Activated T-helper 2 cell treated with anti-CD3 and anti-CD28 coated beads, Interferon-gamma antibody, Interleukin-2, Interleukin-4, amounts not matched to agents 10 μg/mL and 5 μg/mL and 100 μg/mL, durations not matched to agents 14 hours and 24 hours and 36 hours (primary cell): ENCODE measurements around the gene ZNF778. TPM values are rescaled to one million over a fixed set of nuclear protein-coding genes. Genes with fewer than 3 reads are reported as not detected.
"Not testable (repeated sequence)": the region's sequence is repeated elsewhere in the genome, so short reads cannot be mapped to it uniquely, and the experiment has no call there.

Source experiments
- DNase-seq: peaks from one replicate; pipeline ENCODE4 v3.0.0; 2021; ENCODE audit warnings: low spot score
- H3K27ac Mint-ChIP-seq: one replicate; pipeline ENCODE4 v1.8.0; 2021; ENCODE audit warnings: mixed read lengths
- H3K27me3 Mint-ChIP-seq: one replicate; pipeline ENCODE4 v1.8.0; 2021; ENCODE audit warnings: low read depth, mixed read lengths
- H3K36me3 Mint-ChIP-seq: one replicate; pipeline ENCODE4 v1.8.0; 2021; ENCODE audit warnings: low read depth, mixed read lengths
- H3K4me1 Mint-ChIP-seq: one replicate; pipeline ENCODE4 v1.8.0; 2021; ENCODE audit warnings: low read depth, mixed read lengths
- H3K4me3 Mint-ChIP-seq: one replicate; pipeline ENCODE4 v1.8.0; 2021; ENCODE audit warnings: low read depth, mild to moderate bottlenecking, moderate library complexity, mixed read lengths
- H3K9me3 Mint-ChIP-seq: one replicate; pipeline ENCODE4 v1.8.0; 2021; ENCODE audit warnings: mixed read lengths
- intact Hi-C: fragments of 100-400 bp; cut with micrococcal nuclease; formaldehyde crosslinking; loops from one replicate; pipeline ENCODE4 v1.15.1; 2023
- total RNA-seq: library from RNA; stranded (reverse); gene quantifications from 2 replicates; pipeline ENCODE4 v1.2.3, GENCODE V29; 2022

ZNF778 gene
- total RNA-seq, 1 donor from 2014 or later, result 7.7 TPM

DNA sequence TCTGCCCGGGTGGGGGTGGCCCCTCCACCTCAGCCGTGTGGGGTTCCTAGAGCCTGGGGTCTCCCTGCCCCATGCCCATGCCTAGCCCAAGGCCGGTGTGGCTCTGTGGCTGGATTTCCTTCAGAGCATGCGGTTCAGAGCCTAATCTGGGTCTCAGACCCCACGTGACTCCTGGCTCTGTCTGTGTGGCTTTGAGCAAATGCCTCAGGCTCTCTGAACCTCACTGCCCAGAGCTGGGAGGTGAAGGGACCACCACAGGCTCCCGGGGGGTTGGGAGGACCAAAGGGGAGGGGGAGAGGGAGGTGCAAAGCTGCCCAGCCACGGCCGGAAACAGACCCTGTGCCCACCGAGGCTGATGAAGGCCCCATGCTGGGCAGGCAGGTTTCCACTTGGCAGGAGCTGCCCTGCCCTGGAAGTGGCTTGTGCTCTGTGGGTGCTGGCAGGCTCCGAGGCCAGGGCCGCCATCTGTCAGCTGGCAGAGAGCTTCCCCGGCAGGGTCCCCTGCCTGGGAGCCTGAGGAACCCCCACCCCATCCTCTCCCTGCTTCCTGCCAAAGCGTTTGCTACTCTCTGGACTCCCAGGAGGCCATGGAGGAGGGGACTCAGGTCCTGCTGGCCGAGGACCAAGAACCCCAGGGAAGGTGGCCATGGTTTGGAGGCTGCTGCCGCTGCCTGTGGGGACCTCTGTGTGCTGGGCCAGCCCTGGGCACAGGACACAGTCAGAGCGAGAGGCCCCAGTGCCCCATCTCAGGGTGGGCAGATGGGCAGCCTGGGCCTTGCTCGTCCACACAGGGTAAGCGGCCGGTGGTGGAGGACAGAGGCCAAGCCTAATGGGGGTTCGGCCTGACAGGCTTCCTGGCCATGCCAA is 42.0 kb upstream of the ZNF778 start:
- Mint-ChIP-seq H3K27ac (no peak overlapping the region), H3K9me3 (no peaks in the 10 kb centered on the region), H3K36me3 (no peaks in the 10 kb centered on the region), H3K4me1 (peaks cover 4% of the 10 kb centered on the region), H3K27me3 (peaks cover 4% of the 10 kb centered on the region), H3K4me3 (no peak overlapping the region)
- intact Hi-C loops, result no loop called here
- DNase-seq, result no peak

DNA sequence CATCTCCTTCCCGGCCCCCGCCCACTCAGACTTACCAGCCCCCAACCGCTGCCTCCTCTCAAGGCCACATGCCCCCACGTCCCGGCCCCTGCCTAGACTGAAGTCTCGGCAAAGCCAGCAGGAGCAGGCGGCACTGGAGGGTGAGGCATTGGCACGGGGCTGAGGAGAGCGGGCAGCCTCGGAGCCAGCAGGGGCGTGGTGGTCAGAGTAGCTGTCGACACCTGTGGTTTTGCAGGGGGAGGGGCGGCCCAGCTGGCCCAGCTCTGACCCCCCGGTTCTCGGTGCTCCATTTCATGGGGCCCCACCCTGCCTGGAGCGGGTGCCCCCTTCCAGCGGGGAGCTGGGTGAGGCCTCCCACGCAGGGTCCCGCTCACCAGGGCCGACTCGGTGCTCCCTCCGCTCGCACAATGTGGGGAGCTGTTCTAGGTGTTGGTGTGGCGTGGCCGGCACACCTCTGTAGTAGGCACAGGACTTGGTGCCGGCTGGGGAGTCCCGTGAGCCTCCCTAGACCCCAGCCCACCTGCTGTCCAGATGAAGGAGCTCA is 41.3 kb upstream of the ZNF778 start:
- Mint-ChIP-seq H3K9me3 (no peaks in the 10 kb centered on the region), H3K27me3 (no peaks in the 10 kb centered on the region), H3K36me3 (no peaks in the 10 kb centered on the region), H3K4me1 (no peaks in the 10 kb centered on the region), H3K27ac (no peak overlapping the region), H3K4me3 (no peak overlapping the region)
- intact Hi-C loops, result no loop called here
- DNase-seq, result no peak

DNA sequence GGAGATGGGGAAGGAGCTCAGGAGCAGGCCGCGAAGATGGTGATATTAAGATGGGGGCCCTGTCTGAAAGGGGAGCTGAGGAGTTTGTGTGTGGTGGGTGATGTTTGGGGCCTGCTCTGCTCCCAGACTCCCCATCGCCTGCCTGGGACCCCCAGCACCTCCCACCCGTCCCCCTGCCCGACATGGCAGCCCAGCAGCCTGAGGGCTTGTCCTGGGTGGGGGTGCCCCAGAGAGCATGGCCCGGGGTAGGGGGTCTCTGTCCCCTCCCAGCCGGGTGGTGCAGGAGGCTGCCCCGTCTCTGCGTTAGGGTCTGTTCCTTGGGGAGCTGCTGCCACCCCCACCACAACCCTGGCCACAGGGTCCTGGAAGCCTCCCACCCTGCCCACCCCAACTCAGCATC is 40.8 kb upstream of the ZNF778 start:
- H3K9me3 Mint-ChIP-seq, result no peaks in the 10 kb centered on the region
- no peak overlapping the region for H3K27ac Mint-ChIP-seq
- DNase-seq, result no peak
- no peaks in the 10 kb centered on the region for H3K36me3 Mint-ChIP-seq
- H3K4me1 Mint-ChIP-seq, result no peaks in the 10 kb centered on the region
- H3K27me3 Mint-ChIP-seq, result no peaks in the 10 kb centered on the region
- no peak overlapping the region for H3K4me3 Mint-ChIP-seq
- intact Hi-C loops, result no loop called here

DNA sequence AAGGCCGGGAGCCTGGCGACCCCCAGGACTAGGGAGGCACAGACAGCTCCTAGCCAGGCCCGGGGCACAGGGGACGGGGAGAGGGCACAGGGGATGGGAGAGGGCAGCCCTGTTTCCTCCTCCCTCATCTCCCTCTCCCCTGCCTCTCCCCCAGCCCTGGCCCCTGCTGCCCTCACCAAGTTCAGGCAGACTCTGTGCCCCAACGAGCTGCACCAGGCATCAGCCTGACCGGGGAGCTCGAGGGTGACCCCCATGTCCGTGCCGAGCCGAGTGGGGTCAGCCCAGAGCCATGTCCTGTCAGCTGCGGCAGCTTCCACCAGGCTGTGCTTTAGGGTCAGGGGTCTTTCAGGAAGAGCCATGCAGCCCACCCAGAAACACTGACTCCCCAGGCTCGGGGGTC is 40.0 kb upstream of the ZNF778 start:
- intact Hi-C loops, result no loop called here

DNA sequence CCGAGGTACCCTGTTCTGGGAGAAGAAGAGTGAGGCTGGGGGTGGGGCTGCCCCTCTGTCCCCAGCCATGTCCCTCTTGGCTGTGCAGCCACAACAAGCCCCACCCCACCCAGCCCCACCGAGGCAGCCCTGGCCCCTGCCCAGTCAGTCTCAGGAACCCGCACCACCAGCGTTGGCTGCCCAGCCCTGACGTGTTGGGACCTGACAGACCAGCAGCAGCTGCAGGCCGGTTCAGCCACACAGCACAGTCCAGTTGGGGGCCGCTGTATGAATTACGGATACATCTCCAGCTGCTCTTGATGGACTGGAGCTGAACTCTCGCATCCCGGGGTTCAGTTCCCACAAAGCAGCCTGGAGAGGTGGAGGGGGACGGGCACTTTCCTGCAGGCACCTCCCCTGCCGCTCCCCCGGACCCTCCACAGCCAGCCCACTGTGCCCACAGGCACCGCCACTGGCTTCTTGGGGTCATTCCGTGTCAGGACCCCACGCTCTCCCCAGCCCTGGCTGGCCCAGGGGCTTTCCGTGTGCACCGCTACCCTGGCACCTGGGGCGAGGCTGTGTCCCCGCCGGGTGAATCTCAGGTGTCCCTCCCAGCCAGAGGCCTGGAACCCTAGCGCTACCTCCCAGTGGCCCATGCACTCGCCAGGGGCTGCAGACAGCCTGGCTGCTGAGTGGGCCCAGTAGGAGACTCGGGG is 38.9 kb upstream of the ZNF778 start:
- Mint-ChIP-seq H3K4me3 (no peak overlapping the region), H3K27me3 (no peaks in the 10 kb centered on the region), H3K27ac (no peak overlapping the region), H3K36me3 (no peaks in the 10 kb centered on the region), H3K9me3 (no peaks in the 10 kb centered on the region), H3K4me1 (no peaks in the 10 kb centered on the region)
- intact Hi-C loops, result no loop called here
- DNase-seq, result no peak

More for the DNA sequence above, 40.0 kb upstream of the ZNF778 start:
- Mint-ChIP-seq H3K9me3 (no peaks in the 10 kb centered on the region), H3K4me3 (no peak overlapping the region), H3K27ac (no peak overlapping the region), H3K4me1 (no peaks in the 10 kb centered on the region), H3K27me3 (no peaks in the 10 kb centered on the region), H3K36me3 (no peaks in the 10 kb centered on the region)
- no peak for DNase-seq

DNA sequence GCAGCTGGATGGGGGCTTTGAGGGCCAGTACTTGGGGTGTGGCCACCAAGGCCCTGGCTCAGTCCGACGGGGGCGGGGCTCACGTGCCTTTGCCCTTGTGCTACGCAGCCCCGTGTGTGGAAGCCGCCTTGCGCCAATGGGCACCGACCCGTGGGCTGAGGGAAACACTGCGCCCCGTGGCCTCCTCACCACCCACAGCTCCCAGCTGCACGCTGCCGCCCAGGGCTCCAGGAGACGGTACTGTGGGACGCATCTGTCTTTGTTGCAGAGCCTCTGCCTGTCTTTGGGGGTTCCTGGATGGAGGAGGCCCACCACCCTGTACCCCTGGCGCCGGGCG is 38.4 kb upstream of the ZNF778 start:
- Mint-ChIP-seq H3K36me3 (no peaks in the 10 kb centered on the region), H3K4me3 (no peak overlapping the region), H3K4me1 (no peaks in the 10 kb centered on the region), H3K9me3 (no peaks in the 10 kb centered on the region), H3K27me3 (no peaks in the 10 kb centered on the region), H3K27ac (no peak overlapping the region)
- no peak for DNase-seq
- intact Hi-C loops, result no loop called here

DNA sequence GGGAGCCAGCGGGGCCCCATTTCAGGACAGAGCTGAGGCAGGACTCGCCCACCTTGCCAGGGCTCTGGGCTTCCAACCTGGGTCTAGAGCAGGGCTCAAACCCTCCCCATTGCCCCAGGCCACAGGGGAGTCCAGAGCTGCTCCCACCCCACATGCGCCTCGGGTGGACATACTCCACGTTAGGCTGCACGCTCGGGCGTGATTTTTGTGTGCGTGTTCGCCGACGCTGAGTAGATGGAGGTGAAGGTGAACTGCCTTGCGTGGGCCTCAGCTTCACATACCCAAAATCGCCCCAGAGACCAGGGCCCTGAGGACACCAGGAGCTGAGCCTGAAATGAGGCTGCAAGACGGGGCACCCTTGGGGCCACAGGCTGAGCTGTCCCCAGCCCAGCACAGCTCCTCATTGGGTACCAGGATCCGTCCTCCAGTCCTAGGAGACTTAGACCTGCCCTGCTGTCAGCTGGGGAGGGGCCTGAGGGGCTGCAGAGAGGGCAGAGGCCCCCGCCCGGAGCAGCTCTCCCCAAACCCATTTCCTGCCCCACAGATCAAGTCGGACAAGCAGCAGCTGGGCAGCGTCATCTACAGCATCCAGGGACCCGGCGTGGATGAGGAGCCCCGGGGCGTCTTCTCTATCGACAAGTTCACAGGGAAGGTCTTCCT is 37.7 kb upstream of the ZNF778 start:
- H3K4me1 Mint-ChIP-seq, result no peaks in the 10 kb centered on the region
- H3K9me3 Mint-ChIP-seq, result no peaks in the 10 kb centered on the region
- DNase-seq, result no peak
- no peak overlapping the region for H3K4me3 Mint-ChIP-seq
- H3K27me3 Mint-ChIP-seq, result no peaks in the 10 kb centered on the region
- H3K27ac Mint-ChIP-seq, result no peak overlapping the region
- H3K36me3 Mint-ChIP-seq, result no peaks in the 10 kb centered on the region
- intact Hi-C loops, result no loop called here

DNA sequence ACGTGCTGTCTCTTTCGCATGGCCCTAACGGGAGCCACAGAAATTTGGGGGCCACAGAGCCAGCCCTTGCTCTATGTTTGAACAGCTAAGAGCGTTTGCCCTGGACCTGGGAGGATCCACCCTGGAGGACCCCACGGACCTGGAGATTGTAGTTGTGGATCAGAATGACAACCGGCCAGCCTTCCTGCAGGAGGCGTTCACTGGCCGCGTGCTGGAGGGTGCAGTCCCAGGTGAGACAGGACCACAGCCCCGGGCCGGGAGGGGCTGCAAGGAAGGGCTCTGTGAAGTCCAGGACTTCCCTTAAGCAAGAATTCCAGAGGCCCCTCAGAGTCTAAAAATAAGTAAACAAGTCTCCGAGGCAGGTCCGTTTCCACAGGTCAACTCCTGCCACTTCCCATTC is 34.0 kb upstream of the ZNF778 start:
- Mint-ChIP-seq H3K4me1 (no peaks in the 10 kb centered on the region), H3K4me3 (no peak overlapping the region), H3K36me3 (no peaks in the 10 kb centered on the region), H3K9me3 (no peaks in the 10 kb centered on the region), H3K27me3 (no peaks in the 10 kb centered on the region), H3K27ac (no peak overlapping the region)
- intact Hi-C loops, result no loop called here
- no peak for DNase-seq

DNA sequence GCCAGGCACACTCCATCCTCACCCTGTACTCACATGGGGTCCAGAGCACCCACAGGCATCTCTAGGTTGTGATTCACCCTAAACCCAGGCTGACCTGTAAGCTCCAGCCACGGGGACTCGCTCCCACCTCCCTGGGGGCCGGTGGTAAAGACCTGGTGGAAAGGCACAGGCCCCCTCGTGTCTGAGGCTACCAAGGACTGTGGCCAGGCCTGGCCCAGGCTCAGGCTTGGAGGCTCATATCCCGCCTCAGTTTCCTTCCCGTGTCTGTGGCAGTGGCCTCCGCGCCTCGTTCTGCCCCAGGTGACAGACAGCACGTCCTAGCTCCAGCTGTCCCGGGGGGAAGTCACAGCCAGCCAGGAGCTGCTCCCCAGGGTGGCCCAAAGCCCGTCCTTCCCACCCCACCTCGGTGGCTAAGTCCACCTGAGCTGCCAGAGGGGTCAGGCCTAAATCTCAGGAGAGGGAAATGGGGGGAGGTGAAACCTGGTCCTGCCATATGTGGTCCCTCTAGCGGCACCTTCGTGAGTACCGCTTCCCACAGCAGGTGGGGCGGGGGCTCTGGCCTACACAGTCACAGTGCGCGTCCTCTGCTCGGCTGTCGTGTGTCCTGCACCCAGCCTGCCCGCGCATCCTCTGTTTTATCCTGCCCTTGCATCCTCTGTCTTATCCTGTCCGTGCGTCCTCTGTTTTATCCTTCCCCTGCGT is 33.4 kb upstream of the ZNF778 start:
- no peak overlapping the region for H3K4me3 Mint-ChIP-seq
- intact Hi-C loops, result no loop called here
- H3K27ac Mint-ChIP-seq, result no peak overlapping the region
- DNase-seq, result no peak
- H3K36me3 Mint-ChIP-seq, result no peaks in the 10 kb centered on the region
- no peaks in the 10 kb centered on the region for H3K4me1 Mint-ChIP-seq
- no peaks in the 10 kb centered on the region for H3K27me3 Mint-ChIP-seq
- H3K9me3 Mint-ChIP-seq, result no peaks in the 10 kb centered on the region

DNA sequence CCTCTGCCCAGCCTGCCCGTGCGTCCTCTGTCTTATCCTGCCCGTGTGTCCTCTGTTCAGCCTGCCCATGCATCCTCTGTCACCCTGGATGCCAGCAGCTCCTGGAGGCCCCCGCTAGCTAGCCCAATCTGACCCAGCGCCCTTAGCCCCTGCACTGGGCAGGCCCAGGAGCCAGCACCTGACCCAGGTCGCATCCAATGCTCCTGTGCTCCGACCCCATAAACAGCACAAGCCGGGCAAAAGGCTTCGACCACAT is 32.9 kb upstream of the ZNF778 start:
- Mint-ChIP-seq H3K9me3 (no peaks in the 10 kb centered on the region), H3K4me1 (no peaks in the 10 kb centered on the region), H3K27me3 (no peaks in the 10 kb centered on the region), H3K36me3 (no peaks in the 10 kb centered on the region), H3K27ac (no peak overlapping the region), H3K4me3 (no peak overlapping the region)
- DNase-seq, result no peak
- intact Hi-C loops, result no loop called here

DNA sequence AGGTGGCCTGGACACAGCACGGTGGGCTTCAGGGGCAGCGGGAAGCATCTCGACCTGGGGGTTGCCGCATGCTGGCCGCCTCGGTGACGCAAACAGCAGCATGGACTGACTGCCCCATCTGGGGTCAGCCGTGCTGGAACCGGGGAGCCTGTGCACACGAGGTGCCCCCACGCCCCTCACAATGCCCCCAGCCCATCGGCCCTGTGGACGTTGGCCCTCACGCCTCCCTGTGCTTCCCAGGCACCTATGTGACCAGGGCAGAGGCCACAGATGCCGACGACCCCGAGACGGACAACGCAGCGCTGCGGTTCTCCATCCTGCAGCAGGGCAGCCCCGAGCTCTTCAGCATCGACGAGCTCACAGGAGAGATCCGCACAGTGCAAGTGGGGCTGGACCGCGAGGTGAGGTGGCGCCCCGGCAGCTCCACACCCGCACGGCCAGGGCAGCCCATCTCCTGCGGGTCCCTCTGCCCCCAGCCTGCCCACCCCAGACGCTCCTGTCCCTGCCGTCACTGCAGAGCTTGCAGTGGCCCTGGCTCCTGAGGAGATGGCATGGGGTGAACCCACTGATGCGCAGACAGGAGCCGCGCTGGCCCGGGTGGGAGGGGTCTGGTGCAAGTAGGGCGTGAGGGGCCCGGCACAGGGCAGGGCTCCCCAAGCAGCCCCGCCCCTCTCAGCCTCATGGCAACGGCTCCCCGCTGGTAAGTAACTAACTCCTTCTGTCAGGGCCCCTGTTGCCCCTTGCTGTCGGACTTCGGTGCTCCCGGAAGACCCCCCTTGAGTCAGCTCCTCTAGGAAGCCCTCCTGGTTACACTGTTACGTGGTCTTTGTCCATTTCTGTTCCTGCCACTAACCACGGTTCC is 32.3 kb upstream of the ZNF778 start:
- H3K4me3 Mint-ChIP-seq, result no peak overlapping the region
- no peak overlapping the region for H3K27ac Mint-ChIP-seq
- peak; percentile 53 for DNase-seq
- H3K9me3 Mint-ChIP-seq, result no peaks in the 10 kb centered on the region
- H3K4me1 Mint-ChIP-seq, result no peaks in the 10 kb centered on the region
- no peaks in the 10 kb centered on the region for H3K27me3 Mint-ChIP-seq
- H3K36me3 Mint-ChIP-seq, result no peaks in the 10 kb centered on the region
- intact Hi-C loops, result no loop called here

DNA sequence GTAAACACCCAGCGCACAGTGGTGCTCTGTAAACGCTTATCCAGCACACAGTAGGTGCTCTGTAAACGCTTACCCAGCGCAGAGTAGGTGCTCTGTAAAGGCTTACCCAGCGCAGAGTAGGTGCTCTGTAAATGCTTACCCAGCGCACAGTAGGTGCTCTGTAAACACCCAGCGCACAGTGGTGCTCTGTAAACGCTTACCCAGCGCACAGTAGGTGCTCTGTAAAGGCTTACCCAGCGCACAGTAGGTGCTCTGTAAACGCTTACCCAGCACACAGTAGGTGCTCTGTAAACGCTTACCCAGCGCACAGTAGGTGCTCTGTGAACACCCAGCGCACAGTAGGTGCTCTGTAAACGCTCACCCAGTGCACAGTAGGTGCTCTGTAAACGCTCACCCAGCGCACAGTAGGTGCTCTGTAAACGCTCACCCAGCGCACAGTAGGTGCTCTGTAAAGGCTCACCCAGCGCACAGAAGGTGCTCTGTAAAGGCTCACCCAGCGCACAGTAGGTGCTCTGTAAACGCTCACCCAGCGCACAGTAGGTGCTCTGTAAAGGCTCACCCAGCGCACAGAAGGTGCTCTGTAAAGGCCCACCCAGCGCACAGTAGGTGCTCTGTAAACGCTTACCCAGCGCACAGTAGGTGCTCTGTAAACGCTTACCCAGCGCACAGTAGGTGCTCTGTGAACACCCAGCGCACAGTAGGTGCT is 31.5 kb upstream of the ZNF778 start:
- intact Hi-C loops, DNase-seq, H3K4me3 Mint-ChIP-seq, H3K27ac Mint-ChIP-seq, H3K36me3 Mint-ChIP-seq, H3K4me1 Mint-ChIP-seq, H3K9me3 Mint-ChIP-seq, H3K27me3 Mint-ChIP-seq: not testable (repeated sequence)
